Keratinocyte (primary cell): ENCODE results near the gene VAX1.
A peak's percentile ranks its signal among the peaks of the same experiment; 100 is the strongest.

Experiments used
- CTCF ChIP-seq, 3 experiments: IDR thresholded peaks in 1 of 3; conservative IDR thresholded peaks in 1 of 3; optimal IDR thresholded peaks in 1 of 3; 2 replicates in 2 of 3; 3 replicates in 1 of 3; pipeline versions ENCODE3 to v1.5.1; 2011; ENCODE audit warnings: low read length in 3 of 3, mild to moderate bottlenecking in 3 of 3, moderate library complexity in 2 of 3, control low read depth in 1 of 3, inconsistent platforms in 1 of 3; ENCODE audit not compliant: insufficient read depth in 2 of 3; ENCODE audit errors: extremely low read depth in 1 of 3
- EZH2 ChIP-seq: IDR thresholded peaks from one replicate; pipeline ENCODE4 v1.6.1; 2012; ENCODE audit warnings: inconsistent platforms, mild to moderate bottlenecking, low read length, moderate library complexity

- TF ChIP-seq EZH2 (peak; percentile 58), CTCF (optimal IDR thresholded peaks at IDR 0.05 in 1 of 3, IDR thresholded peaks at IDR 0.05 in 1 of 3, conservative IDR thresholded peaks at IDR 0.05 in 1 of 3; ENCODE audit: extremely low read depth in 1 of 3, insufficient read depth in 2 of 3, low read length in 3 of 3) (no peak)
Observed at GRCh38 chr10:117166418-117167345, 28.6 kb upstream of the VAX1 start.
